GM18505 (cell line): ENCODE data around the gene SLC6A18.

ENCODE experiments used
- ATAC-seq: cut with Tn5 transposase; IDR thresholded peaks from one replicate; pipeline ENCODE4 v1.9.1; 2021; ENCODE audit not compliant: unreplicated experiment
- POLR2A ChIP-seq: IDR thresholded peaks from 4 replicates; pipeline ENCODE4 v1.6.1; 2011; ENCODE audit warnings: borderline replicate concordance; ENCODE audit not compliant: insufficient read depth, insufficient read length; ENCODE audit errors: extremely low read depth

Gene SLC6A18

DNA sequence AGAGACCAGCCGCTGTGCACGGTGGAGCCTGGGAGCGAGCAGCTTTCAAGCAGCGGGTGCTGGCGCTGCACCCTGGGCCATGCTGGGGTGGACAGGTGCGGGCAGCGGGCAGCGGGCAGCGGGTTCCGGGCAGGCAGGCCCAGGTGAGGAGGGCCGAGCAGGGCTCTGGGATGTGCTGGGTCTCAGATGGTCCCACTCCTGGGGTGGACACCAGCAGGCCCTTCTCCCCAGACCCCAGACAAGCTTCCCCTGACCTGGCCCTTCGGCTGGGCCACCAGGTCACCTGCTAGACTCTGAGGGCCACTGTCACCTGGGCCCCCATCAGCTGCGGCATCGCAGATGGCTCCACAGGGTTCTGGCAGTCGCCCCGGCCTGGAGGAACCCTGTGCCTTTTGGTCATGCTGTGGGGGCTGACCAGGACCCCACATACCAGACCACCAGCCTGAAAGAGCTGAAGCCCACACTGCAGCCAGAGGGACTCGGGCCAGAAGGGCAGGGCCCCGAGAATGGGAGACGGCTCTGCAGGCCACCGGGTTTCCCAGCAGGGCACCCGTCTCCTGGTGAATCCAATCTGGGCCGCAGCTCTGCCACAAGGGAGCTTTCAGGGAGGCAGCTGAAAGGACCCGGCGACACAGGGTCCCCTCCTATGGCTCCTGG lies 21.7 kb upstream of the SLC6A18 start:
- no peak for TF ChIP-seq POLR2A

DNA sequence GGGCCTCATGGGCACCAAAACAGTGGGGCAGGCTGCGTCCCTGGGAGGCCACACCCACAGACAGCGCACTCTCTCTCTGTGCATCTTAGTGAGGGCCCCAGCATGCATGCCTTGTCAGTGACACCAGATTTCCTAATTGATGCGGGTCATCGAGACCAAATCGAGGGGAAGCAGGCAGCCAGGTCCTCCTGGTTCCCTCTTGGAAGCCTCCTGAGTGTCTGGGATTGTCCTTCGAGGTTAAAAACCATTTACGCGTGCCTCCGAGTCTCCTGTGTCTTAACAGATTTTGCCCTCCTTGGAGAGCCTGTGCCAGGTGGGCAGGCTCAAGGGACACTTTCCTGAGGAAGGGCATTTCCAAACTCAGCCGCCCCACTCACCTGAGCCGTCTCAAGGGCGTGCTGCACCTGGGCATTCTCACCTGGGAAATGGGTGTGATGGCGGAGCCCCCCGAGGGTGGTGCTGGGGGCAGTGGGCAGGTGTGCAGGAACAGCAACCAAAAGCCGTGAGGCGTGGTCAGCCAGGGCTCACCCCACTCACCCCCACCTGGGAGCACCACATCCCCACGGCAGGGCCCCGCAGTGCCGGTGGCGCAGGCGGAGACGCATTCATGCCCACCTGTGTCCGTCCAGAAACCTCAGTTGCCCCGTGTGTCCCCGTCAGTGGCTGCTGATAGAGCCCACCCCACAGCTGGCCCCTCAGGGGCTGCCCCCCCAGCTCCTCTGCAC lies 21.1 kb upstream of the SLC6A18 start:
- ATAC-seq: no peak
- no peak for TF ChIP-seq POLR2A

More for the DNA sequence above, 21.7 kb upstream of the SLC6A18 start:
- ATAC-seq: no peak

DNA sequence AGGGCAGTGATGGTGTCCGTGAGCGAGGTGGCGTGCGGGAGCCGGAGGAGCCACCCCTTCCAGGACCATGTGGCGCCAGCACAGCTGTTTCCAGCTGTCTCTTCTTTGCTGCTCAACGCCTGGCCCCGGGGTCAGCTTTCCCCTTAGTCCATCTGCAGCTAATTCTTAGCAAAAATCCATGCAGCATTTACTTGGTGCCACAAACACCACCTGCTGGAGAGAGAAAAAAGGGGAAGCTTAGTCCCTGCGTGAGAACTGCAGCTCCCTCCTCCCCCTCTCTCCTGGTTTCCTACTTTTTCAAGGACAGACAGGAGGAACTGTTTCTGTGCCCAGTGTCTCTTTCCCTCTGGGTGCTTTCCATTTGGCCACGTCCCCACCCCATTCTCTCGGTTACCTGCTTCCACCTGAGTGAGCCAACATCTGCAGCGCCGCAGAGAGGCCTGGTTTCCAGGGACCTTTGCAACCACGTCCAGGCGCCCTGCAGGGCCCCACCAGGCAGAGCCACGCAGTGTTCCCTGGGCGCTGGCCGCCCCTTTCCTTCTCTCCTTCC lies 20.4 kb upstream of the SLC6A18 start:
- no peak for TF ChIP-seq POLR2A
- ATAC-seq: no peak

DNA sequence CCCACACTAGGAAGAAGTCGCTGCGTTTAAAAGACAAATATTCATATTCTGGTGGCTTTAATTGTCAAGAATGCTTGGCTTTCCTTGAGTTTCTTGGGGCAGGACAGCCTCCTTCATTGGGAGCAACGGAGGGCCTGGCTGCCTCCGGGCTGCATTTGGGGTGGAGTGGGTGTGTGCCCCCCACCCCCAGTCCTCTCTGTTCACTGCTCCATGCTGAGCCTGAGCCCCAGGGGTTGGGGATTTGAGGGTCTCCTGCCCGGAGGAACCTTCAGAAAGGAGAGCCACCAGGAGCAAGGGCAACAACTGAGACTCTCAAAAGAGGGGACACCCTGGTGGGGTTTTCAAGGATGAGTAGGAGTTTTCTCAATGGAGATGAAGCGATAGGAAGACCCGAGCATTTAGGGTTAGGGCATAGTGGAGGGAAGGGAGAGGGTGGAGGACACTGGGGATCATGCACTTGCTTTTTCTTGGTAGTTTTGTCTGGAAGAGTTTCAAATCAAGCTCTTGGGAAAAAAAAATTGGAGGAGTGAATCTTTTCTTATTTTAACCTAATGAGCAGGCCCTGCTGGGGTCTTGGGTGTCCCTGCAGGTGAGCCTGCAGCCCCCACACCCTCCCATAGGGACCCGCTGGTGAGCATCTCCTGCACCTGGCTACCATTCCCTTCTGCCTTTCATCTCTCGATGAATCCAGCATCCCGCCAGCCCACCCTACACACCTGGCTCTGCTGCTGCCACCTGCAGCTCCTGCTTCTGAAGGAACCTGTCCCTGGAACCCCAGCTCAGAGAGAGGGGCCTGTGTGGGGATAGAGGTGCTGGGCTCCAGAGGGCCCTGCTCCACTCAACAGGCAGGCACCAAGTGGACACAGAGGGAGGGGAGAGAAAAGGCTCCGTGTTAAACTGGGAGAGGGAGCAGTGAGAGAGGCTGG lies 19.7 kb upstream of the SLC6A18 start:
- no peak for TF ChIP-seq POLR2A
- ATAC-seq: no peak

DNA sequence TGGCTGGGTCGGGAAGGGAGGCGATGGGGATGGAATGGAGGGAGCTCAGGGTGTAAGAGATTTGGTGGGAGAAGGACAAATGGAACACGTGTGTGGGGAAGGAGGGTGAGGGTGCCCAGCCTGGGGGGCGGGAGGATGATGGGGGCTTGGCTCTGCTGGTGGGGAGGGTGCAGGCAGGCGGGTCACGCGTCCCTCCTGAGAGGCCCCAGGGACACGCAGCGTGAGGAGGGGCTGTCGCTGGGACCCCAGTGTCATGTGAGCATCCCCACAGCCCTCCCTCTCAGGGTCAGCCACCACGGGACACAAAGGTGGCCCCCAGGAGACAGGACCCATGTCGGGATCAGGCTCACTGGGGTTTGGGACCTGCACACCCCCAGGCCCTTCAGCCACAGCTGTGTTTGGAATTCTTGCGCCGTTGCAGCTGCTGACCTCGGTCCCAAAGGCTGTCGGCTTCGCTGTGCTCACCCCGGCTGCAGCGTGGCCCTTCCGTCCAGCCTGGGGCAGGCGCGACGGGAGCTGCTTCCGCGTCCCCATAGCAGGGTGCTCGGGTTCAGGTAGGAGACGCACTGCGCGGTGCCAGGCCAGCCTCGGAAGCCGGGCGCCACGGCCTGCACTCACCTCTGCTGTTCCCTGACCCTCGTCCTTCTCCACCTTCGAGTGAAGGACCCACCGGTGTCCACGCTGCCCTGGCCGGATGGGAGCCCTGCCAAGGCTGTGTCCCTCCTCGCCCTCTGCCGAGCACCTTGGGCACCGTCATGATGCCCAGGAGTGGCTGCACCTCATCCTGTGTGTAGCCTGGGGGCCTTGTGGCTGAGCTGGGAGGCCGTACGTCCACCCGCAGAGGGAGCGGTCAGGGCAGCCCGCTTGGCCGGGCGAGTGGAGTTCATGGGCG lies 18.4 kb upstream of the SLC6A18 start:
- no peak for TF ChIP-seq POLR2A
- ATAC-seq: no peak

DNA sequence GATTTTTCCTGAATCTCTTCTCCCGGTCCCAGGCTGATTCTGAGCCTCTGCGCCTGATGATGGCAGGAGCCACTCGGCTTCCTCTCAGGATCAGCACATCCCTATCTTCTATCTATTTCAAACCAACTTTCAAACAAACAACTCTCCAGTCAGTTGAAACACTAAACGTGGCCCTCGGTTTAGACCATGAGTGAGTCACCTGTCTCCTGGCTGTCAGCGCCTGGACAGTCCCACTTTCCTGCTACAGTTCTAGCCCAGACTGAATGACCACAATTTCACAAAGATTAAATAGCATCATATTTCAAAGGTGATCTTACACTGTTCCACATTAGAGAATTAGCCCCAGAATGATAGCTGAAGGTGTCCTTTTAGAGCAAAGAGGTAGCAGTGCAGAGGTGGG lies 17.6 kb upstream of the SLC6A18 start:
- ATAC-seq: no peak
- no peak for TF ChIP-seq POLR2A

DNA sequence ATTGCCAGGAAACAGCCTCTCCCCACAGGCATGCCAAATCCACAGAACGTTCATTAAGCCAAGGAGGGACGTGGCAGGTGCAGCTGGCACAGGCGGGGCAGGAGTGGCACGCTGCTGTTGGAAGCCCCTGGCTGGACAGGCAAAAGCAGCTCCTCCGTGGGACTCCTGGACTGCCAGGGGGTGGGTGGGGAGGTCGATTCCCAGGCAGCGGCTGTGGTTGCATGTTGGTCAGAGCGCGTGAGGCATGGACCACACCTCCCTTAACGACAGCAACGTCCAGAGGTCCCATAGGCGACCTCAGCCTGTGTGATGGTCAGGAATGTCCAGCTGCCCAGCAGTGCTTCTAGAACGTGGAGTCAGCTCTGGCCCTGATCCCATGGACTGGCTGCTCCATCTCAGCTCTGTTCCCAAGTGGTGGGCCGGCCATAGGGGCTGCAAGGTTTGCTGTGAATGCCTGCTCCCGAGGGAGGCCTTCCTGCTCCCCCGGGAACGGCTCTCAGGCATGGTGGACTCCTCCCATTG lies 16.9 kb upstream of the SLC6A18 start:
- no peak for ATAC-seq
- no peak for TF ChIP-seq POLR2A

DNA sequence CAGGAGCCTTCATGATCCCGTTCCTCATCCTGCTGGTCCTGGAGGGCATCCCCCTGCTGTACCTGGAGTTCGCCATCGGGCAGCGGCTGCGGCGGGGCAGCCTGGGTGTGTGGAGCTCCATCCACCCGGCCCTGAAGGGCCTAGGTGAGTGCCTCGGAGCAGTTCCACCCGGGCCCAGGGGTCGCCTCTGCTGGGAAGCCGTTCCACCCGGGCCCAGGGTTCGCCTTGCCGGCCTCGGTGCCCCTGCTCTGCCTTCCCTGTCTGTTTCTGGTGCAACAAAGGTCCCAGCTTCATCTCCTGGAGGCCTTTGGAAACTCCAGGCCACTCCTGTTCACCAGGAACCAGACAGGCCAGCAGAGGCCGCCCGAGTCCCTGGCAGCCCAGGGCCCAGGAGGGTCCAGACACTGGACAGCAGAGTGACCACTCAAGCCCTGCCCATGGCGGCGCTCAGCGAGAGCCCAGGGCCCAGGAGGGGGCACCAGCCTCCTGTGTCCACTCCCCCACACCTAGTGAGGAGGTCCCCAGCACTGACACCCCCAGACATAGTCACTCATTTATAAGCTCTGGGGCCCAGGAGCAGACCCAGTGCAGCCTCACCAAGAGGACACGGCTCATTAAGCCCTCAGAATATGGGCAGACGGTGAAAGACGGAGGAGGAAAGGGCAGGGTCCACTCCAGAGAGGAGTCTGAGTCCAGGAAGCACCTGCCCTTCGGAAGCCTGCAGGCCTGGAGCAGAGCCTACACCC lies 16.3 kb upstream of the SLC6A18 start:
- no peak for ATAC-seq

DNA sequence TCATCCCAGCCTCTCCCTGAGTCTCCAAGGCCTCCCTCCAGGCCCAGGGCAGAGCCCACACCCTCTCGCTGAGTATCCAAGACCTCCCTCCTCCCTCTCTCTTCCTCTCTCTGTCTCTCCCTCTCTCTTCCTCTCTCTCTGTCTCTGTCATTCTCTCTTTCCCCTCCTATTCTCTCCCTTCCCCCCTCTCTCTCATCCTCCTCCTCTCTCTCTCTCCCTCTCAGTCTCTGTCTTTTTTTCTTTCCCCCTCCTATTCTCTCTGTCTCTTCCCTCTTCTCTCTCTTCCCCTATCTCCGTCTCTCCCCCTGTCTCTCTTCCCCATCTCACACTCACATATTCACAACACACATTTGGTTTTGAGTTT lies 15.7 kb upstream of the SLC6A18 start:
- TF ChIP-seq POLR2A: no peak
- no peak for ATAC-seq

More for the DNA sequence above, 16.3 kb upstream of the SLC6A18 start:
- no peak for TF ChIP-seq POLR2A

DNA sequence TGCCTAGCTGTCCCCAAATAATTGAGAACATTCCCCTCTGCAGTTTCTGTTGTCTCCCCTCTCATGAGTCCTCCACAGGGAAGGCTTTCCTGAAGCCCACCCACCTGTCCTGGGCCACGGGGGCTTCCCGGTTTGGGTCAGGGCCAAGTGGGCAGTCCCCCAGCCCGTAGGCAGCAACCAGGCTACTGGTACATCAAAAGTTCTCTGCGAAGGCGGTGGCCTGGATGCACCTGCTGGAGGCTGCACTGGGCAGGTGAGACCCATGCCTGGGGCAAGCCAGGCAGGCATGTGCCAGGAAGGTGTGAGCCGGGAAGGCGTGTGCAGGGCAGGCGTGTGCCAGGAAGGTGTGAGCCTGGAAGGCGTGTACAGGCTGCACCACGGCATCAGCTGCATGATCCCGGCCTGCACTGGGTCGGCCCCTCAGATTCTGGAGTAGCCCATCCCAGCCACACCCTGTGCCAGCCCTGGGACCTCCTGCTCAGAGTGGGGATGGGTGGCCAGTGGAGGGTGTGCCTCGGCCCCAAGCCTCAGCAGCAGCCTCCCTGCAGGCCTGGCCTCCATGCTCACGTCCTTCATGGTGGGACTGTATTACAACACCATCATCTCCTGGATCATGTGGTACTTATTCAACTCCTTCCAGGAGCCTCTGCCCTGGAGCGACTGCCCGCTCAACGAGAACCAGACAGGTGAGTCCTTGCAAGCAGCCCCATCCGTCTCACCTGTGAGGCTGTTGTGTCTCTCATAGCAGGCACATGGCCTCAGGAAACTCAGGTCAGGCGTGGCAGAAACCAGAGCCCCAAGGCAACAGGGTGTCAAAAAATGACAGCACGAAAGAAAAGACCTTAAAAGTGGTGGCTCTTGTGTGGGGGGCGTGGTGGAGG lies 15.0 kb upstream of the SLC6A18 start:
- ATAC-seq: no peak
- TF ChIP-seq POLR2A: no peak

DNA sequence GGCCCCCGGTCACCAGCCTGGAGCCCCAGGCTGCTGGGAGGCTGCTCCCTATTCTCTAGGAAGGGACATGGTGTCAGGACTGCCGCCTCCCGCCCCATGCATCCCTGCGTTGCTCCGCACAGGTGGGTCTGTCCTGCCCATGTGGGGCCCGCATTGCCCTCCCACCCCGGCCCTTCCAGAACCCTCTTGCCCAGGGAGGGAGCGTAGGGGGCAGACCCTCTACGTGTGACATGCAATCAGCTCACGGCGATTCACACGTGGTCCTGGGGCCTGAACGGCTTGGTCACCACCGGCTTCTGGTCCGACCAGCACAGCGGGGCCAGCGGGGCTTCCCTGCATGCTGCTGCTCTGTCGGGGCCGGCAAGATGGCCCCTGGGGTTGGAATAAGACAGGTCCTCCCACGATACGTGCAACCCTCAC lies 14.3 kb upstream of the SLC6A18 start:
- no peak for ATAC-seq
- no peak for TF ChIP-seq POLR2A
